GM21381 (cell line): ENCODE results near the gene BCAP29.
A peak's percentile ranks its signal among the peaks of the same experiment; 100 is the strongest.
"Not testable (repeated sequence)": the region's sequence is repeated elsewhere in the genome, so short reads cannot be mapped to it uniquely, and the experiment has no call there.

Experiments
- ATAC-seq: cut with Tn5 transposase; IDR thresholded peaks from one replicate; pipeline ENCODE4 v1.9.1; 2021; ENCODE audit warnings: mild to moderate bottlenecking, moderate library complexity; ENCODE audit not compliant: unreplicated experiment

BCAP29 gene

DNA sequence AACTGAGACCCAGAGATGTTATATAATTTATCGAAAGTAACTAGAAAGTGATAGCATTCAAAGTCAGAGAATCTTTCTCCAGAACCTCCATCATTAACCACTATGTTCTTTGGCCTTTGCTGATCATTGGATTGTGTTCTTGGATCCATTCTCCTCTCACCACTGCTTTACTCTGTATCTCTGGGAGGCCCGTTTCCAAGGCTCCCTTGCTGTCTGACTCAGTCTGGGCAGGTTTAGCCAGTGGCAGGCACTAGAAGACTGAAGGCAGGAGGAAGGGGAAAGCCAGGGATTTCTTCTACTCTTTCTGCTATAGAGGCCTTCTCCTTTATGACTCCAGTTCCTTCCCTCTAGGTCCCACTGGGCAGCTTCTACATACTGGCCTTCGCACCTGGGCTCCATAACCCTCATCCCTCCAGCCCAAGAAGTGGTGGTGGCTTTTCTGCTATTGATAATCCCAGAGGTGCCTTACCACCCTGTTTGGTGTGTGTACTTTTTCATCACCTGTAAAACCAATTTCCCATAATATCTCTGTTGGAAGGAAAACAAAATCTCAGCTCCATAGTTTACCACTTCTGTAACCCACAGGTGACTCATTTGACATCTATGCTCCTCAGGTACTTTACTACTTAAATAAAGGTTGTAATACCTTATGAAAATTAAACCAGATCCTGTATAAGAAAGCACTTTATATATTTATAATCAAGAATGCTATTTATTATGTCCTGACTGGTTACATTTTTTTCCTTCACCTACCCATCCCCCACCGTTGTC, 36.0 kb downstream of the BCAP29 start:
- no peak for ATAC-seq

GRCh38 chr7:107622429-107622828, 42.4 kb downstream of the BCAP29 start:
- ATAC-seq: no peak

DNA sequence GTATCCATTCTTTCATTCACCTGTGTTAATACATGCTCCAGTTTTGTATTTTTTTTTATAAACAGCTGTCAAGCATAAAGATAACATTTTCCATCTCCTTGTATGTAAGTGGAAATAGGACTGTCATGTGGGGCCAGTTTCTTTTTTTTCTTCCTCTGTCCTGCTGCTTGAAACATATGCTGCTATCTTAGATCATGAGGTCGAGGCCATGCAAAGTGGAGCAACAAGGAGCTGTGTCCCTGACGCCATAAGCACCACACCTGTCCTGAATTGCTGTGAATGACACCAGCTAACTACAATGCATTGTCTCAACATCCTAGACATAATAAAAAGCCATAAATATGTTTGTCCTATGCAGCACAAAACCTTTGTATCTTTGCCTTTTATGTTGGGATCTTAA, 42.8 kb downstream of the BCAP29 start:
- no peak for ATAC-seq

GRCh38 chr7:107627002-107627401, 47.0 kb downstream of the BCAP29 start:
- ATAC-seq: no peak

DNA sequence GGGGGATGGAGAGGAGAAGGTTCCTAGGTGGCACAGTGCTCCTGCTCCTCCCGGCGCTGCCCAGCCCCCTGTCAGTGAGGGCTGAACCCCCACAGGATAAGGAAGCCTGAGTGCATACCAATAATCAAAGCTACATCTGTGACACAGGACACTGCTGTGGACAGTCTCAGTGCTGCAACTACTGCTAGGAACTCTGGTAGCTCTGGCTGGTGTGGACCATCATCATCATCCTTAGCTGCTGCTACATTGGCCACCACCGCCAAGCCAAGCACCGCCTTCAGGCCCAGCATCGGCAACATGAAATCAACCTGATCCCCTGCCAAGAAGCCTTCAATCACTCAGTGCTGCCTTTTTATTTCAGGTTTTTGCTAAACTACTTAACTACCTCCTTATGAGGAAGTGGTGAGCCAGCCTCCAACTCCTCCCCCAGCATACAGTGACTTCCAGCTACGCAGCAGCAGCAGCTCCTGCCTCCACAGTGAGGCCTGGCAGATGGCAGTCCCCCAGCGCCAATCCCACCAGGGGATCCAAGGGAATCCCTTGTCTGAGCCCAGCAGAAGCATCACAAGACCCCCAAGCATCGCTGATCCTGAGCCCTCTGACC, 48.5 kb downstream of the BCAP29 start:
- ATAC-seq: no peak

DNA sequence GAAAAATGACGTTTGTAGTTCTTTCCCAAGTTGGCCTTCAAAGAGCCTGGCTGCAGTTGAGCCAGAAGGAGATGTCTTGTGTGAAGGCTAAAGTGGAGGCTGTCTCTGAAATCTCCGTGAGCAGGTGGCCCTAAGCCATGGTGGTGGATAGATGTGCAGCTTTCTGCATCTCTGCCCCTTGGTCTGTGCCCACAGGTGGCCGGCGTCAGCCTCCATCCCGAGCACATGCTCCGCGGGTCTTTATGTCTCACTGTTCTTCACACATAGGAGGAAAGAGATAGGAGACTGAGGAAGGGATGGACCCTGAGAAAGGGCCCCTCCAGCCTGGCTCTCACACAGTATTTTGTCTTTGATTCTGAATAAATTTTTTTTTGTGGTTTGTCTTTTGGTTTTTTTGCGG, 50.3 kb downstream of the BCAP29 start:
- no peak for ATAC-seq

DNA sequence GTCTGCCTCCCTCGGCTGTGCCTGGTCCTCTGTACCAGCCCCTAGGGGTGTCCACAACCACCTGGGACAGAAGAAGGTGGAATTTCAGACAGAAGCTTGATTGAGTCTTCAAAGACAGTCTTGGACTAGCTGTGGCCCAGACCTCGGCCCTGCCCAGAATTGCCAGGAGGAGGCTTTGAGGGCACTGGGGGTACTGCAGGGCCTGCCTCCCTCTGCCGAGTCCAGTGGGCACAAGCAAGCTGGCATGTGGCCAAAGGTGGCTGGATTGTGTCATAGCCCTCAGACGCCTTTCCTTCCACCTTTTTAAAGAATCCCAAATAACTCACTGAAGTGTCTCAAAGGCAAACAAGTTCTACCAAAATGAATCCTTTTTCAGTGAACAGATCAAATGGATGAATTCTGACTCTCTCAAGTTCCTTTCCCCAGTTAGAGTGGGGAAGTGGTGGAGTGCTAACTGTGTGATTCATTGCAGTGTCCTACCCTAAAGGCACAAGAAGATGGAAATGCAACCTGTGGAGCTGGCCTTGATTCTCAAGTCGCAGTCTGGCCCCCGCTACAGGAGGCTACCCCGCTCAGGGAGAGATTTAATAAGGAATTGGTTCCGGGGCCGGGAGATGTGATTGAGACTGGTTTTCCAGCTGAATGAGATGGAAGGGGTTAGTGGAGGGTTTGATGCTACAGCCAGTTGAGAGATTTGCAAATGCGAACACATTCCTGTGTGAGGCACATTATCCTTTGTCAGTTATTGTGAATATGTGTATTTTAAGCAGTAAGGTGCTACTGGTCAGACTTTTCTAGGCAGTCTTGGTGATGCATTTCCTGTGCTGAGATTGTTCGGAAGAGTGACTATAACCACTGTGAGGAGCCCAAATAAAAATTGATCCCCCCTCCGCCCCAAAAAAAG, 51.8 kb downstream of the BCAP29 start:
- no peak for ATAC-seq

- ATAC-seq: no peak
These were observed 52.4 kb downstream of the BCAP29 start for GRCh38 chr7:107632492-107632865.

GRCh38 chr7:107638594-107638993, 58.5 kb downstream of the BCAP29 start:
- peak; percentile 94 for ATAC-seq

DNA sequence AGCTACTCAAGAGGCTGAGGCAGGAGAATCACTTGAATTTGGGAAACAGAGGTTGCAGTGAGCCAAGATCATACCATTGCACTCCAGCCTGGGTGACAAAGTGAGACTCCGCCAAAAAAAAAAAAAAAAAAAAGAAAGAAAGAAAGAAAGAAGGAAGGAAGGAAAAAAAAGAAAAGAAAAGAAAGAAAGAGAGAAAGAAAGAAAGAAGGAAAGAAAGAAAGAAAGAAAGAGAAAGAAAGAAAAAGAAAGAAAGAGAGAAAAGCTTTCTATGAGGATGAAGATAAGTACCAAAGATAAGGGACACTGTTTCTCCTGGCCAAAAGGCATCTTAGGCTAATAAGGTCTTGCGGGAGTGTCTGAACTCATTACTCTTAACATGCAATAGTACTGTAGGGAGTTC, 59.0 kb downstream of the BCAP29 start:
- not testable (repeated sequence) for ATAC-seq

DNA sequence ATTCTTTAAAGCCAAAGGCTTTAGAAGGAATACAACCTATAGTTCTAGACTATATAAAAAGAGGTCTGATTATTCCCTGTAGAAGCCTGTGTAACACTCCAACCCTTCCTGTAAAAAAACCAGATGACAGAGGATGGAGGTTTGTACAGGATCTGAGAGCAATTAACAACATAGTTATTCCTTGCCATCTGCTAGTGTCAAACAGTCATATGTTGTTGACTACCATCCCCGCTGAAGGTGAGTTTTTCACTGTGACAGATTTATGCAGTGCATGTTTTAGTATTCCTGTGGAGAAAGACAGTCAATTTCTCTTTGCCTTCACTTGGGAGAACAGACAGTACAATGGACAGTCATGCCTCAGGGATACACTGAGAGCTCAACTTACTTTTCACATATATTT, 61.6 kb downstream of the BCAP29 start:
- ATAC-seq: no peak

- ATAC-seq: no peak
These were observed 62.5 kb downstream of the BCAP29 start for GRCh38 chr7:107642501-107642900.

- ATAC-seq: no peak
These were observed 63.4 kb downstream of the BCAP29 start for GRCh38 chr7:107643407-107643806.

DNA sequence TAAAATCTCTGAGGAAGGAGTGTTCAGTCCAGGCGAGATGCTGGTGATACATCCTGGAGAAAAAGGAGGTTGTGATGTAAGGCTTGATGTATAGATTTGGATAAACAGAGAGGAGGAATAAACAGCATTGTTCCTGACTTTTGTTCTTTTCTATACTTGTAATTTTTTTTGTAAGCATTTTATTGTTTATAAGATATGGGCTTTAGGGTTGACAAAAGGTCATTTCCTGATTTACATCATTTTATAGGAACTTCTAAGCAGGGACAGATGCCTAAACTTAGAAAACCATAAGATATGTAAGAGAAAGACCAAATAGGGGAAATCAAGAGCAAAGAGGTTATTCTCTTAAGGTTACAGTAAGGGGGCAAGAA, 63.9 kb downstream of the BCAP29 start:
- ATAC-seq: no peak

DNA sequence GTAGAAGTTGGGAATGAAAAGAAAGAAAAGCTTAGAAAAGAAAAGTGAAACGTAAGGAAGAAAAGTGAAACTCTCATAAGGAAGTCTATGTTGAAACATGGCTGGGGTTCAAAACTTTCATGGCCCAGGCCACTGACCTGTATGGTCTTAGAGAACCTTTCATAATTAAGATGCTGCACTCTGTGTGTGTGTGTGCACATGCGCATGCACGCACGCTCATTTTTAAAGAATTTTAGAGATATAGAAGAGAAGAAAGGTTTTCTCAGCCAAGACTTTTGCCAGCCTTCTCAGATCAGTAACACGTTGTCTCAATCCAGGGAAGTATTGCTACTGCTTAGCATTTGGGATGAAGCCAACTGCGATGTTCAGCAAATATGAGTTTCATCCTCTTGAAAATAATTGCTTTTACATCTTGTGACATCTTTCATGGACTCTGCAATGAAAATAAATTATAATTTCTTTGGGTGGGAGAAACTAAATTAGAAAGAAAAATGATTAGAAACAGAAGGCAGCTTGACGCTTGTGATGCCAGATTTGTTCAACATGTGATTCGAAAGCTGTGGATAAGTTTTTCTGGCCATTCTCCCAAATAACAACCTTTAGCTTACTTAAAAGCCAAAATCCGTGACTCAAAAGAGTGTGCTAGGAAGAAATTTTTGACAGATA, 64.4 kb downstream of the BCAP29 start:
- ATAC-seq: no peak

GRCh38 chr7:107652642-107653041, 72.6 kb downstream of the BCAP29 start:
- ATAC-seq: no peak

DNA sequence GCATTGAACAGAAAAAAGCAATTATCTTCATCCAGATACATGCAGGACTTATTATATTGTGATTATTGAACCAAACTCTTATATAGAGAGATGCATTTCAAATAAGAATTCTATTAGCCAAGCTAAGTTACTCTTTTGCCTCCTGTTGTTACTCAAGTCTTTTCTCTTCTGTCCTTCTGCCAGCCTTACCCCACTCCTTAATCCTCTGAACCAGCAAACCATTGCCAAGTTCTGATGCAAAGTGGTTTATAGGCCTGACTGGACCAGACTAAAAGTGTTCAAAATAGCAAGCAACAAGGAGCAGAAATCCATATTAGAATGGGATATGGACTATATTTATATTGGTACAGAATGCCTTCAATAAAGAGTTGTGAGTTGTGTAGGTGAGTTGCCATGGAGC, 78.4 kb downstream of the BCAP29 start:
- no peak for ATAC-seq

DNA sequence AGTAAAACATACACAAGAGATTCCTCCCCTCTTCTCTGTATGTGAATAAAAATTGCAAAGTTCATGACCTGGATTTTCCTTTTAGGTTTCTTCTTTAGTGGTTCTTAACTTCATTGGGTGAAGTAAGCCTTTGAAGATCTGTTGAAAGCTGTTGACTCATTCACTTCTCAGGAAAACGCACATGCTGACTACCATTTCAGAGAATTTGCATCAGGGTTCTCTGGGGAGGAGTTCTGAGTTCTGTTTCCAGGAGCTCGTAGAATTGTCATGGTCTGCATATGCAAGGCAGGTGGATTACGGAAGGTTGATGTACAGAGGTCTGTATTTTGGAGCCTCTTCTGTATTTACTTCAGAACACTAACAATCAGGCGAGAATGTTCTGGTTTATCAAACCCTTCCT, 79.6 kb downstream of the BCAP29 start:
- ATAC-seq: no peak

DNA sequence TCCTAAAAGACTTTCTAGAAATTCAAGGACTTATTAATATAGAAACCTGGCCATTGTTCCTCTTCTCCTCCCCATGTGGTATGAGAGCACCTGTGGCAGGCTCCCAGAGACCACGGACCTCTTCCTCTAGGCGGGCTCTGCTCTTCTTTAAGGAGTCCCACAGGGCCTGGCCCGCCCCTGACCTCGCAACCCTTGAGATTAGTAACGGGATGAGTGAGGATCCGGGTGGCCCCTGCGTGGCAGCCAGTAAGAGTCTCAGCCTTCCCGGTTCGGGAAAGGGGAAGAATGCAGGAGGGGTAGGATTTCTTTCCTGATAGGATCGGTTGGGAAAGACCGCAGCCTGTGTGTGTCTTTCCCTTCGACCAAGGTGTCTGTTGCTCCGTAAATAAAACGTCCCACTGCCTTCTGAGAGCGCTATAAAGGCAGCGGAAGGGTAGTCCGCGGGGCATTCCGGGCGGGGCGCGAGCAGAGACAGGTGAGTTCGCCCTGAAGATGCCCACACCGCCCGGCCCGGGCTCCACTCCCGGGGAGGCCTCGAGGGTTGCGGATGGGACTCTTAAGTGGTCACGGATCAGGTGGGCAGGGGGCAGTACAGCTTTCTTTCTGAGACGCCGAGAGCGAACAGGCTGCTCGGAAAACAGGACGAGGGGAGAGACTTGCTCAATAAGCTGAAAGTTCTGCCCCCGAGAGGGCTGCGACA, 80.5 kb downstream of the BCAP29 start, which contains the start of gene SLC26A4:
TSS of gene SLC26A4 (plus strand) at position 448 of the 700 bp plus-strand sequence. CDS start 814 bp downstream, outside the sequence.
- peak; percentile 33 for ATAC-seq

DNA sequence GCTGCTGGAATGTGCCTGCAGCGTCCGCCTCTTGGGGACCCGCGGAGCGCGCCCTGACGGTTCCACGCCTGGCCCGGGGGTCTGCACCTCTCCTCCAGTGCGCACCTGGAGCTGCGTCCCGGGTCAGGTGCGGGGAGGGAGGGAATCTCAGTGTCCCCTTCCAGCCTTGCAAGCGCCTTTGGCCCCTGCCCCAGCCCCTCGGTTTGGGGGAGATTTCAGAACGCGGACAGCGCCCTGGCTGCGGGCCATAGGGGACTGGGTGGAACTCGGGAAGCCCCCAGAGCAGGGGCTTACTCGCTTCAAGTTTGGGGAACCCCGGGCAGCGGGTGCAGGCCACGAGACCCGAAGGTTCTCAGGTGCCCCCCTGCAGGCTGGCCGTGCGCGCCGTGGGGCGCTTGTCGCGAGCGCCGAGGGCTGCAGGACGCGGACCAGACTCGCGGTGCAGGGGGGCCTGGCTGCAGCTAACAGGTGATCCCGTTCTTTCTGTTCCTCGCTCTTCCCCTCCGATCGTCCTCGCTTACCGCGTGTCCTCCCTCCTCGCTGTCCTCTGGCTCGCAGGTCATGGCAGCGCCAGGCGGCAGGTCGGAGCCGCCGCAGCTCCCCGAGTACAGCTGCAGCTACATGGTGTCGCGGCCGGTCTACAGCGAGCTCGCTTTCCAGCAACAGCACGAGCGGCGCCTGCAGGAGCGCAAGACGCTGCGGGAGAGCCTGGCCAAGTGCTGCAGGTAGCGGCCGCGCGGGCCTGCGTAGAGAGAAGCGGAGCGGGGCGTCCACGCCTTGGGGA, 81.2 kb downstream of the BCAP29 start:
- peak; percentile 53 for ATAC-seq
